ENCODE measurements around the gene HTRA3. TPM values are rescaled to one million over a fixed set of nuclear protein-coding genes. Genes with fewer than 3 reads are reported as not detected.
"Not testable (repeated sequence)": the region's sequence is repeated elsewhere in the genome, so short reads cannot be mapped to it uniquely, and the experiment has no call there.

The HTRA3 gene
- total and polyA plus RNA-seq, 2 experiments from 2014 or later, result 1.3 to 3.6 TPM

GRCh38 chr4:8347660-8348059 is 78.1 kb downstream of the HTRA3 start:
- H3K4me2 ChIP-seq, result no peak overlapping the region
- H3K4me3 ChIP-seq, result no peak overlapping the region
- Mint-ChIP-seq H3K27ac (no peak overlapping the region), H3K36me3 (ENCODE audit: low read depth) (no peaks in the 10 kb centered on the region), H3K4me1 (peaks cover 24% of the 10 kb centered on the region), H3K27me3 (ENCODE audit: insufficient read depth, low read depth, poor library complexity) (peaks cover 23% of the 10 kb centered on the region), H3K9me3 (no peaks in the 10 kb centered on the region), H3K4me3 (no peak overlapping the region)
- no peaks in the 10 kb centered on the region for H3F3A ChIP-seq (replicated peaks; ENCODE audit: low read depth)
- no peaks in the 10 kb centered on the region for H3K9me2 ChIP-seq (ENCODE audit: insufficient read depth)
- no peak for DNase-seq (ENCODE audit: low spot score)
- no peaks in the 10 kb centered on the region; the same call in 1 of the 2 replicates for H3K4me1 ChIP-seq (ENCODE audit: insufficient read depth)
- H3K36me3 ChIP-seq (ENCODE audit: insufficient read depth), result no peaks in the 10 kb centered on the region
- no peak overlapping the region for H2AFZ ChIP-seq
- no peaks in the 10 kb centered on the region for H3K27me3 ChIP-seq (ENCODE audit: insufficient read depth)
- ATAC-seq, result no peak
- H3K79me2 ChIP-seq (replicated peaks; ENCODE audit: insufficient read depth), result no peaks in the 10 kb centered on the region
- H3K27ac ChIP-seq (ENCODE audit: low read depth), result no peak overlapping the region
- H4K20me1 ChIP-seq (replicated peaks; ENCODE audit: insufficient read depth), result no peaks in the 10 kb centered on the region
- TF ChIP-seq JUNB (IDR thresholded peaks at IDR 0.05; ENCODE audit: unreplicated experiment), result no peak
- no peak for TF ChIP-seq EZH2 (IDR thresholded peaks at IDR 0.05; ENCODE audit: low read depth, unreplicated experiment)
- TF ChIP-seq CTCF (conservative IDR thresholded peaks at IDR 0.05; ENCODE audit: low read depth in 2 of 2), result no peak
- TF ChIP-seq ETS1 (IDR thresholded peaks at IDR 0.05), result no peak
- TF ChIP-seq STAT1 (IDR thresholded peaks at IDR 0.05; ENCODE audit: unreplicated experiment), result no peak

GRCh38 chr4:8348071-8348470 is 78.5 kb downstream of the HTRA3 start:
- Histone ChIP-seq H3K4me1 (ENCODE audit: insufficient read depth) (no peaks in the 10 kb centered on the region; the same call in 1 of the 2 replicates), H3K27me3 (ENCODE audit: insufficient read depth) (no peaks in the 10 kb centered on the region), H3K4me3 (no peak overlapping the region), H2AFZ (no peak overlapping the region), H3K4me2 (no peak overlapping the region), H3K79me2 (replicated peaks; ENCODE audit: insufficient read depth) (no peaks in the 10 kb centered on the region), H3F3A (replicated peaks; ENCODE audit: low read depth) (no peaks in the 10 kb centered on the region), H3K27ac (ENCODE audit: low read depth) (no peak overlapping the region), H3K36me3 (ENCODE audit: insufficient read depth) (no peaks in the 10 kb centered on the region), H4K20me1 (replicated peaks; ENCODE audit: insufficient read depth) (no peaks in the 10 kb centered on the region), H3K9me2 (ENCODE audit: insufficient read depth) (no peaks in the 10 kb centered on the region)
- no peak for ATAC-seq
- H3K27ac Mint-ChIP-seq, result no peak overlapping the region
- no peaks in the 10 kb centered on the region for H3K9me3 Mint-ChIP-seq
- peaks cover 23% of the 10 kb centered on the region for H3K27me3 Mint-ChIP-seq (ENCODE audit: insufficient read depth, low read depth, poor library complexity)
- no peak for TF ChIP-seq EZH2phosphoT487 (IDR thresholded peaks at IDR 0.05; ENCODE audit: unreplicated experiment)
- no peak for TF ChIP-seq POLR2AphosphoS5 (IDR thresholded peaks at IDR 0.05; ENCODE audit: low read depth)
- TF ChIP-seq STAT1 (IDR thresholded peaks at IDR 0.05; ENCODE audit: unreplicated experiment), result no peak
- TF ChIP-seq CREB1 (CRISPR knock-in tag; IDR thresholded peaks at IDR 0.05; ENCODE audit: low read depth), result no peak
- TF ChIP-seq CTCF (conservative IDR thresholded peaks at IDR 0.05; ENCODE audit: low read depth in 2 of 2), result no peak
- no peak for DNase-seq (ENCODE audit: low spot score)
- H3K4me3 Mint-ChIP-seq, result no peak overlapping the region
- peaks cover 20% of the 10 kb centered on the region for H3K4me1 Mint-ChIP-seq
- H3K36me3 Mint-ChIP-seq (ENCODE audit: low read depth), result no peaks in the 10 kb centered on the region

GRCh38 chr4:8349236-8349635 is 79.7 kb downstream of the HTRA3 start:
- H3K4me3 Mint-ChIP-seq, result not testable (repeated sequence)

More at GRCh38 chr4:8349236-8349635, 79.7 kb downstream of the HTRA3 start:
- H3K27ac ChIP-seq (ENCODE audit: low read depth); H2AFZ ChIP-seq; H3K79me2 ChIP-seq (replicated peaks; ENCODE audit: insufficient read depth); H3K9me3 Mint-ChIP-seq; H3K27me3 ChIP-seq (ENCODE audit: insufficient read depth); H3K27ac Mint-ChIP-seq; H3K4me1 ChIP-seq (ENCODE audit: insufficient read depth); H3K4me3 ChIP-seq; H3K9me2 ChIP-seq (ENCODE audit: insufficient read depth); ATAC-seq; H3K36me3 ChIP-seq (ENCODE audit: insufficient read depth); H3K4me2 ChIP-seq; H4K20me1 ChIP-seq (replicated peaks; ENCODE audit: insufficient read depth); DNase-seq (ENCODE audit: low spot score); H3K36me3 Mint-ChIP-seq (ENCODE audit: low read depth); H3F3A ChIP-seq (replicated peaks; ENCODE audit: low read depth): not testable (repeated sequence)
- H3K27me3 Mint-ChIP-seq (ENCODE audit: insufficient read depth, low read depth, poor library complexity), result peaks cover 26% of the 10 kb centered on the region
- H3K4me1 Mint-ChIP-seq, result peaks cover 20% of the 10 kb centered on the region
